K562 (cell line): ENCODE results near the gene IQCC. TPM values are rescaled to one million over a fixed set of nuclear protein-coding genes. Genes with fewer than 3 reads are reported as not detected.
A peak's percentile ranks its signal among the peaks of the same experiment; 100 is the strongest.

Source experiments
- ATAC-seq: fragments of 200-7000 bp; cut with Tn5 transposase; 3 replicates; pipeline ENCODE4 v1.9.1; 2020; ENCODE audit warnings: moderate library complexity
- BruUV-seq: library from RNA; stranded (reverse); fragments of 400-500 nt; replicated peaks from 2 replicates; lab custom pipeline; 2021; lab: Mats Ljungman, UMichigan
- CTCF ChIA-PET: fragments of 300-600 bp; formaldehyde crosslinking; extraction: SDS; loops from one replicate; lab custom pipeline; 2021; ENCODE audit warnings: low intra/inter-chr PET ratio; lab: Yijun Ruan, JAX
- POLR2A ChIA-PET: fragments of 300-600, 350-650 bp; sonication (Branson Sonifier 250); formaldehyde crosslinking; extraction: SDS; loops from one replicate; lab custom pipeline; 2021; ENCODE audit warnings: antibody characterized with exemption, inconsistent platforms; lab: Yijun Ruan, JAX
- DNase-seq, 4 experiments: peaks; one replicate each; pipeline versions ENCODE4 v3.0.0 to v3.0.0-alpha.2; 2011 to 2018; ENCODE audit warnings: low spot score in 3 of 4, mixed read lengths in 3 of 4; ENCODE audit errors: extremely low read depth in 1 of 4
- FAIRE-seq: peaks from 2 replicates; lab custom pipeline; 2011; peaks lifted over from hg19 to GRCh38; lab: Jason Lieb, UNC
- H2AFZ ChIP-seq: 2 replicates; pipeline ENCODE4 v1.6.0; 2011; ENCODE audit warnings: low read depth, low read length, control low read depth, inconsistent platforms
- H3K27ac ChIP-seq: fragments of 200-600 bp; 3 replicates; pipeline ENCODE4 v1.8.0; 2011; ENCODE audit warnings: low read depth, mild to moderate bottlenecking, control low read depth, inconsistent platforms, low read length, moderate library complexity, mixed read lengths; ENCODE audit errors: extremely low read depth
- H3K27me3 ChIP-seq, 2 experiments: fragments of 300-600 bp in 1 of 2; 2 replicates in 1 of 2; 3 replicates in 1 of 2; pipeline versions ENCODE4 v1.6.0 to v1.8.0; 2011; ENCODE audit warnings: inconsistent platforms in 2 of 2, low read length in 2 of 2, mild to moderate bottlenecking in 1 of 2, mixed read lengths in 1 of 2, moderate library complexity in 1 of 2; ENCODE audit not compliant: control insufficient read depth in 2 of 2, insufficient read depth in 2 of 2
- H3K36me3 ChIP-seq: fragments of 300-600 bp; 3 replicates; pipeline ENCODE4 v1.8.0; 2011; ENCODE audit warnings: mild to moderate bottlenecking, low read length, inconsistent platforms; ENCODE audit not compliant: control insufficient read depth, insufficient read depth
- H3K4me1 ChIP-seq, 2 experiments: fragments of 200-600 bp in 1 of 2; replicated peaks in 1 of 2; 2 replicates in 1 of 2; 3 replicates in 1 of 2; pipeline versions ENCODE4 v1.5.1 to v1.8.0; 2011; ENCODE audit warnings: inconsistent platforms in 2 of 2, low read length in 2 of 2, mild to moderate bottlenecking in 1 of 2, mixed read lengths in 1 of 2, moderate library complexity in 1 of 2; ENCODE audit not compliant: control insufficient read depth in 2 of 2, insufficient read depth in 2 of 2
- H3K4me2 ChIP-seq: 2 replicates; pipeline ENCODE4 v1.6.1; 2011; ENCODE audit warnings: low read length, control low read depth, inconsistent platforms, mixed read lengths; ENCODE audit not compliant: insufficient read depth
- H3K4me3 ChIP-seq: fragments of 200-600 bp; sonication (generic), shearing (Covaris generic); 2 replicates; pipeline ENCODE4 v1.5.1; 2016; ENCODE audit warnings: control low read depth, inconsistent platforms
- H3K79me2 ChIP-seq: fragments of 200-600 bp; 3 replicates; pipeline ENCODE4 v1.8.0; 2011; ENCODE audit warnings: low read length, inconsistent platforms; ENCODE audit not compliant: control insufficient read depth, insufficient read depth
- H3K9ac ChIP-seq, 2 experiments: 2 replicates each; pipeline versions ENCODE4 v1.6.0 to v1.6.1; 2011; ENCODE audit warnings: low read depth in 2 of 2, low read length in 2 of 2, control low read depth in 1 of 2, inconsistent platforms in 1 of 2, mild to moderate bottlenecking in 1 of 2, mixed read lengths in 1 of 2; ENCODE audit not compliant: insufficient read depth in 1 of 2
- H3K9me1 ChIP-seq: one replicate; pipeline ENCODE4 v1.6.0; 2011; ENCODE audit warnings: inconsistent platforms, mild to moderate bottlenecking, low read length, moderate library complexity; ENCODE audit not compliant: control insufficient read depth, insufficient read depth
- H3K9me3 ChIP-seq: replicated peaks from 2 replicates; pipeline ENCODE4 v1.5.1; 2011; ENCODE audit warnings: low read depth, low read length, inconsistent platforms; ENCODE audit not compliant: control insufficient read depth, insufficient read depth
- H4K20me1 ChIP-seq: replicated peaks from 2 replicates; pipeline ENCODE4 v1.6.1; 2011; ENCODE audit warnings: low read length, inconsistent platforms, mixed read lengths; ENCODE audit not compliant: control insufficient read depth, insufficient read depth
- GABPA ChIP-seq: fragments of 200-800 bp; sonication (Bioruptor generic); conservative IDR thresholded peaks from 2 replicates; pipeline ENCODE4 v1.6.1; 2016; ENCODE audit warnings: low read depth, missing genetic modification characterization, missing compliant biosample characterization
- IRF2 ChIP-seq: sonication (generic); formaldehyde crosslinking; IDR thresholded peaks from 2 replicates; pipeline ENCODE4 v1.8.1; 2022; ENCODE audit warnings: mild to moderate bottlenecking, missing genetic modification reagents
- KDM1A ChIP-seq, 2 experiments: fragments of 450-650 bp; IDR thresholded peaks; 2 replicates each; pipeline ENCODE4 v1.6.1; 2016; ENCODE audit warnings: mild to moderate bottlenecking in 2 of 2
- MAZ ChIP-seq, 2 experiments: fragments of 450-650 bp in 1 of 2; sonication (generic) in 1 of 2; formaldehyde crosslinking; IDR thresholded peaks in 1 of 2; conservative IDR thresholded peaks in 1 of 2; 2 replicates each; pipeline versions ENCODE4 v1.4.0 to v1.5.0; 2020; ENCODE audit warnings: mild to moderate bottlenecking in 1 of 2, missing genetic modification reagents in 1 of 2
- NFIX ChIP-seq: fragments of 250-450 bp; sonication (Bioruptor Pico); IDR thresholded peaks from 2 replicates; pipeline ENCODE4 v1.4.0; 2020; ENCODE audit warnings: low read depth, mild to moderate bottlenecking, moderate library complexity
- TCF15 ChIP-seq: fragments of 250-450 bp; sonication (Bioruptor Pico); IDR thresholded peaks from 2 replicates; pipeline ENCODE4 v1.8.0; 2022; ENCODE audit warnings: moderate library complexity, mild to moderate bottlenecking, inconsistent platforms
- YY1 ChIP-seq, 3 experiments: IDR thresholded peaks; 2 replicates each; pipeline ENCODE4 v1.6.1; 2011; ENCODE audit warnings: low read length in 2 of 3, mild to moderate bottlenecking in 2 of 3, moderate library complexity in 2 of 3, borderline replicate concordance in 1 of 3, control low read depth in 1 of 3, low read depth in 1 of 3; ENCODE audit not compliant: insufficient read depth in 3 of 3, insufficient replicate concordance in 2 of 3, control insufficient read depth in 1 of 3, insufficient read length in 1 of 3; ENCODE audit errors: extremely low read depth in 1 of 3
- ZBTB33 ChIP-seq: sonication (generic); formaldehyde crosslinking; IDR thresholded peaks from 2 replicates; pipeline ENCODE4 v1.8.1; 2023; ENCODE audit warnings: mild to moderate bottlenecking, missing genetic modification reagents
- WGBS: fragments of 100-300 bp; shearing (Covaris generic); methylation state at CpG from one replicate; pipeline ENCODE4 v1.1.6; 2016; ENCODE audit warnings: low coverage, mixed read lengths; ENCODE audit not compliant: insufficient coverage; ENCODE audit errors: missing lambda C conversion rate; 5-methylcytosine and 5-hydroxymethylcytosine counted together
- in situ Hi-C: fragments of 300-500 bp; cut with MboI; formaldehyde crosslinking; loops from 4 replicates; pipeline ENCODE4 v1.15.0; 2018; ENCODE audit warnings: inconsistent platforms, mixed read lengths
- intact Hi-C: fragments of 100-400 bp; cut with micrococcal nuclease; formaldehyde crosslinking; loops from 2 replicates; pipeline ENCODE4 v1.14.2; 2022
- polyA plus RNA-seq, 8 experiments: library from polyadenylated mRNA; depleted of rRNA in 4 of 8; stranded (reverse) in 5 of 8; unstranded in 3 of 8; fragments of >200 nt; fragmentation: Nextera tagmentation in 2 of 8; fragmentation: Illumina TruSeq in 1 of 8; extraction: Ambion mirVana in 2 of 8; extraction: Trizol in 1 of 8; gene quantifications; 2 replicates each; pipeline versions ENCODE4 v1.2.1 to v1.2.3, GENCODE V29; 2011 to 2014; ENCODE audit warnings: inconsistent platforms in 1 of 8, missing spikeins in 1 of 8
- total RNA-seq, 7 experiments: library from RNA; depleted of rRNA in 6 of 7; stranded (reverse); fragments of >200 nt in 6 of 7; fragmentation: Illumina TruSeq in 2 of 7; extraction: Trizol in 2 of 7; gene quantifications; 2 replicates each; pipeline versions ENCODE4 v1.2.1 to v1.2.3, GENCODE V29; 2011 to 2021; ENCODE audit warnings: low replicate concordance in 1 of 7

IQCC gene
- total and polyA plus RNA-seq, 9 of the 15 experiments (the other 6 are each of a cell fraction or from before 2014, with no cell fraction given) = 8.1 to 16.5 (median 10.7) TPM

- in situ Hi-C loops = no loop called here
- ATAC-seq = no peak
- no peak overlapping the region for H3K9ac ChIP-seq
- 95% methylated on average over 15 of the region's 20 CpGs for WGBS
- H3K4me1 ChIP-seq = peaks cover 28 to 32% of the 10 kb centered on the region in 2 experiments; a peak in 4 of 5 replicates
- intact Hi-C loops = no loop called here
- TF ChIP-seq GABPA (tag) (no peak), YY1 (IDR thresholded peaks at IDR 0.05; ENCODE audit: borderline replicate concordance in 1 of 3, control insufficient read depth in 1 of 3, extremely low read depth in 1 of 3, insufficient read depth in 3 of 3, insufficient read length in 1 of 3, insufficient replicate concordance in 2 of 3, low read depth in 1 of 3, low read length in 2 of 3) (no peak), NFIX (CRISPR knock-in tag) (no peak), TCF15 (CRISPR knock-in tag) (no peak), KDM1A (IDR thresholded peaks at IDR 0.05) (no peak), IRF2 (0 out of 2 replicates have a peak, but pooled peaks have one; percentile 44), MAZ (CRISPR knock-in tag; conservative IDR thresholded peaks at IDR 0.05 in 1 of 2, IDR thresholded peaks at IDR 0.05 in 1 of 2) (no peak), ZBTB33 (CRISPR knock-in tag) (peak; percentile 95)
- TF ChIP-seq, all 486 proteins: peak for 2
- Histone ChIP-seq H3K27me3 (no peaks in the 10 kb centered on the region), H3K79me2 (no peaks in the 10 kb centered on the region), H3K4me2 (no peak overlapping the region), H4K20me1 (no peaks in the 10 kb centered on the region), H3K9me1 (no peaks in the 10 kb centered on the region), H3K9me3 (no peaks in the 10 kb centered on the region), H3K27ac (no peak overlapping the region), H3K36me3 (no peaks in the 10 kb centered on the region), H3K4me3 (no peak overlapping the region), H2AFZ (no peak overlapping the region)
- FAIRE-seq (no peak), DNase-seq (no peak)
- POLR2A ChIA-PET = interaction anchor here (1.2 kb wide), 2 partner anchors 9 to 20 kb away, joined by 3 to 4 read pairs; no protein-coding TSS in a partner anchor
- CTCF ChIA-PET = no interaction called here
- no TSS peak for BruUV-seq
Measured at GRCh38 chr1:32239790-32240139, 34.3 kb downstream of the IQCC start.
